IMR-90 (cell line): Measurements from ENCODE around the gene COPB1. TPM values are rescaled to one million over a fixed set of nuclear protein-coding genes. Genes with fewer than 3 reads are reported as not detected.

ENCODE experiments used
- ATAC-seq: fragments of 200-7000 bp; cut with Tn5 transposase; 2 replicates; pipeline ENCODE4 v1.9.1; 2020; ENCODE audit warnings: low read depth, mild to moderate bottlenecking, moderate library complexity
- BruUV-seq: library from RNA; stranded (reverse); fragments of 400-500 nt; replicated peaks from 2 replicates; lab custom pipeline; 2021; lab: Mats Ljungman, UMichigan
- CTCF ChIA-PET: fragments of 300-600 bp; formaldehyde crosslinking; extraction: SDS; loops from one replicate; lab custom pipeline; 2021; ENCODE audit warnings: antibody characterized with exemption; lab: Yijun Ruan, JAX
- POLR2A ChIA-PET: fragments of 300-600 bp; sonication (Branson Sonifier 250); formaldehyde crosslinking; loops from one replicate; lab custom pipeline; 2022; ENCODE audit warnings: antibody characterized with exemption; ENCODE audit not compliant: unreplicated experiment; lab: Charles Lee
- DNase-seq: peaks from one replicate; pipeline ENCODE4 v3.0.0; 2013
- H2AFZ ChIP-seq: replicated peaks from 2 replicates; pipeline ENCODE3; 2013; ENCODE audit warnings: low read length, mild to moderate bottlenecking; ENCODE audit not compliant: poor library complexity
- H2AK5ac ChIP-seq: 2 replicates; pipeline ENCODE4 v1.6.1; 2013; ENCODE audit warnings: low read depth, low read length, inconsistent platforms
- H2AK9ac ChIP-seq: replicated peaks from 2 replicates; pipeline ENCODE3; 2013; ENCODE audit warnings: mild to moderate bottlenecking, low read depth, low read length, moderate library complexity; ENCODE audit not compliant: poor library complexity
- H2BK120ac ChIP-seq: 2 replicates; pipeline ENCODE4 v1.6.1; 2013; ENCODE audit warnings: low read depth, low read length, inconsistent platforms
- H2BK15ac ChIP-seq: 3 replicates; pipeline ENCODE4 v1.6.1; 2013; ENCODE audit warnings: low read depth, low read length, inconsistent platforms
- H2BK20ac ChIP-seq: 2 replicates; pipeline ENCODE4 v1.6.1; 2013; ENCODE audit warnings: low read depth, mild to moderate bottlenecking, inconsistent platforms, low read length, moderate library complexity
- H2BK5ac ChIP-seq: 2 replicates; pipeline ENCODE4 v1.6.1; 2013; ENCODE audit warnings: mild to moderate bottlenecking, low read depth, low read length, inconsistent platforms; ENCODE audit not compliant: poor library complexity, severe bottlenecking
- H3K14ac ChIP-seq: replicated peaks from 2 replicates; pipeline ENCODE4 v1.6.1; 2013; ENCODE audit warnings: low read depth, low read length, inconsistent platforms
- H3K18ac ChIP-seq: 2 replicates; pipeline ENCODE4 v1.6.1; 2013; ENCODE audit warnings: low read depth, low read length, control low read depth
- H3K23ac ChIP-seq: 2 replicates; pipeline ENCODE4 v1.6.1; 2013; ENCODE audit warnings: low read depth, low read length, inconsistent platforms
- H3K27ac ChIP-seq: 2 replicates; pipeline ENCODE4 v1.5.1; 2013; ENCODE audit warnings: mild to moderate bottlenecking, control low read depth, low read length; ENCODE audit not compliant: insufficient read depth
- H3K27me3 ChIP-seq: 2 replicates; pipeline ENCODE4 v1.6.1; 2013; ENCODE audit warnings: low read length; ENCODE audit not compliant: control insufficient read depth, insufficient read depth
- H3K36me3 ChIP-seq: 2 replicates; pipeline ENCODE4 v1.6.1; 2013; ENCODE audit warnings: low read length, mixed read lengths; ENCODE audit not compliant: control insufficient read depth, insufficient read depth
- H3K4ac ChIP-seq: 2 replicates; pipeline ENCODE4 v1.6.1; 2013; ENCODE audit warnings: low read depth, low read length, inconsistent platforms
- H3K4me1 ChIP-seq: 2 replicates; pipeline ENCODE4 v1.6.1; 2013; ENCODE audit warnings: low read length, mixed read lengths; ENCODE audit not compliant: control insufficient read depth, insufficient read depth
- H3K4me2 ChIP-seq: 2 replicates; pipeline ENCODE4 v1.6.1; 2013; ENCODE audit warnings: low read depth, mild to moderate bottlenecking, control low read depth, low read length, moderate library complexity
- H3K4me3 ChIP-seq: 2 replicates; pipeline ENCODE4 v1.5.1; 2013; ENCODE audit warnings: low read depth, mild to moderate bottlenecking, control low read depth, low read length, moderate library complexity; ENCODE audit not compliant: insufficient read depth
- H3K56ac ChIP-seq: 2 replicates; pipeline ENCODE4 v1.6.1; 2013; ENCODE audit warnings: low read length, inconsistent platforms; ENCODE audit not compliant: insufficient read depth; ENCODE audit errors: extremely low read depth
- H3K79me1 ChIP-seq, 2 experiments: 2 replicates each; pipeline ENCODE4 v1.6.1; 2013; ENCODE audit warnings: low read length in 2 of 2, inconsistent platforms in 1 of 2, low read depth in 1 of 2
- H3K9ac ChIP-seq: 2 replicates; pipeline ENCODE4 v1.6.1; 2013; ENCODE audit warnings: low read depth, low read length, control low read depth
- H3K9me1 ChIP-seq: 2 replicates; pipeline ENCODE4 v1.6.1; 2013; ENCODE audit warnings: low read length, inconsistent platforms; ENCODE audit not compliant: insufficient read depth
- H3K9me3 ChIP-seq: 2 replicates; pipeline ENCODE4 v1.6.1; 2013; ENCODE audit warnings: low read length; ENCODE audit not compliant: control insufficient read depth, insufficient read depth
- H4K20me1 ChIP-seq: 2 replicates; pipeline ENCODE4 v1.6.1; 2013; ENCODE audit warnings: low read length, inconsistent platforms; ENCODE audit not compliant: insufficient read depth
- H4K5ac ChIP-seq: 2 replicates; pipeline ENCODE4 v1.6.1; 2013; ENCODE audit warnings: mild to moderate bottlenecking, low read depth, low read length, control low read depth
- H4K8ac ChIP-seq, 2 experiments: 2 replicates each; pipeline ENCODE4 v1.6.1; 2013; ENCODE audit warnings: low read depth in 2 of 2, low read length in 2 of 2, control low read depth in 1 of 2, inconsistent platforms in 1 of 2
- H4K91ac ChIP-seq: 2 replicates; pipeline ENCODE4 v1.6.1; 2013; ENCODE audit warnings: low read depth, low read length, inconsistent platforms; ENCODE audit not compliant: insufficient read depth
- BHLHE40 ChIP-seq: fragments of 150-350 bp; IDR thresholded peaks from 2 replicates; pipeline ENCODE4 v1.6.1; 2016; ENCODE audit warnings: mild to moderate bottlenecking, low read depth, low read length
- CEBPB ChIP-seq: IDR thresholded peaks from 2 replicates; pipeline ENCODE4 v1.6.1; 2012; ENCODE audit warnings: low read depth, low read length, improper control_type of control experiment
- ELK1 ChIP-seq: fragments of 150-350 bp; IDR thresholded peaks from 2 replicates; pipeline ENCODE4 v1.6.1; 2016; ENCODE audit warnings: low read depth, mild to moderate bottlenecking, low read length, moderate library complexity, borderline replicate concordance
- MAFK ChIP-seq: IDR thresholded peaks from 2 replicates; pipeline ENCODE4 v1.6.1; 2012; ENCODE audit warnings: low read depth, low read length, improper control_type of control experiment
- MAZ ChIP-seq: IDR thresholded peaks from 2 replicates; pipeline ENCODE4 v1.6.1; 2012; ENCODE audit warnings: low read depth, mild to moderate bottlenecking, low read length, improper control_type of control experiment, moderate library complexity, borderline replicate concordance
- MXI1 ChIP-seq: IDR thresholded peaks from 2 replicates; pipeline ENCODE4 v1.6.1; 2012; ENCODE audit warnings: low read depth, mild to moderate bottlenecking, low read length, moderate library complexity, borderline replicate concordance
- NFE2L2 ChIP-seq: fragments of 150-350 bp; IDR thresholded peaks from 2 replicates; pipeline ENCODE4 v1.6.1; 2016; ENCODE audit warnings: low read depth, mild to moderate bottlenecking, low read length
- POLR2A ChIP-seq: IDR thresholded peaks from 2 replicates; pipeline ENCODE4 v1.6.1; 2012; ENCODE audit warnings: mild to moderate bottlenecking, low read depth, low read length
- RAD21 ChIP-seq: IDR thresholded peaks from 2 replicates; pipeline ENCODE4 v1.6.1; 2012; ENCODE audit warnings: low read length, improper control_type of control experiment
- RCOR1 ChIP-seq: IDR thresholded peaks from 2 replicates; pipeline ENCODE4 v1.6.1; 2012; ENCODE audit warnings: mild to moderate bottlenecking, low read length, improper control_type of control experiment; ENCODE audit not compliant: insufficient replicate concordance
- RFX5 ChIP-seq: IDR thresholded peaks from 2 replicates; pipeline ENCODE4 v1.8.0; 2012; ENCODE audit warnings: low read depth, mild to moderate bottlenecking, low read length, moderate library complexity
- SMC3 ChIP-seq: fragments of 150-350 bp; IDR thresholded peaks from 2 replicates; pipeline ENCODE4 v1.6.1; 2016; ENCODE audit warnings: low read depth, mild to moderate bottlenecking, antibody characterized with exemption, low read length, moderate library complexity
- dilution Hi-C: fragments of 300-500 bp; cut with HindIII; formaldehyde crosslinking; loops from one replicate; pipeline ENCODE4 v1.14.3; 2018; ENCODE audit warnings: low sequenced_read_pairs; ENCODE audit not compliant: unreplicated experiment
- in situ Hi-C: fragments of 300-500 bp; cut with MboI; formaldehyde crosslinking; loops from 3 replicates; pipeline ENCODE4 v1.14.3; 2019; ENCODE audit warnings: low sequenced_read_pairs, inconsistent platforms, mixed read lengths
- intact Hi-C: fragments of 100-400 bp; cut with micrococcal nuclease; formaldehyde crosslinking; loops from 2 replicates; pipeline ENCODE4 v1.10.0; 2022
- polyA plus RNA-seq, 3 experiments: library from polyadenylated mRNA; depleted of rRNA; stranded (reverse); fragments of >200 nt; gene quantifications; 2 replicates each; pipeline ENCODE4 v1.2.3, GENCODE V29; 2012; ENCODE audit warnings: low replicate concordance in 1 of 3
- total RNA-seq: library from RNA; depleted of rRNA; stranded (reverse); fragments of >200 nt; gene quantifications from 2 replicates; pipeline ENCODE4 v1.2.3, GENCODE V29; 2012
- TF ChIP-seq, protein P1 (sequence below): fragments of 150-350 bp; IDR thresholded peaks from 2 replicates; pipeline ENCODE4 v1.6.1; 2017; ENCODE audit warnings: mild to moderate bottlenecking, antibody characterized with exemption, low read length, low read depth

The COPB1 gene
- total and polyA plus RNA-seq, 2 of the 4 experiments (the other 2 are of a cell fraction): 136 to 341 TPM

GRCh38 chr11:14546672-14547071 lies 47.1 kb upstream of the COPB1 start:
- no peak for TF ChIP-seq RCOR1
- TF ChIP-seq MAZ: no peak
- no peak for TF ChIP-seq MAFK
- no peak for TF ChIP-seq RAD21
- TF ChIP-seq RFX5: no peak
- no peak for TF ChIP-seq BHLHE40
- TF ChIP-seq SMC3: no peak
- no peak for TF ChIP-seq MXI1
- TF ChIP-seq, protein P1, sequence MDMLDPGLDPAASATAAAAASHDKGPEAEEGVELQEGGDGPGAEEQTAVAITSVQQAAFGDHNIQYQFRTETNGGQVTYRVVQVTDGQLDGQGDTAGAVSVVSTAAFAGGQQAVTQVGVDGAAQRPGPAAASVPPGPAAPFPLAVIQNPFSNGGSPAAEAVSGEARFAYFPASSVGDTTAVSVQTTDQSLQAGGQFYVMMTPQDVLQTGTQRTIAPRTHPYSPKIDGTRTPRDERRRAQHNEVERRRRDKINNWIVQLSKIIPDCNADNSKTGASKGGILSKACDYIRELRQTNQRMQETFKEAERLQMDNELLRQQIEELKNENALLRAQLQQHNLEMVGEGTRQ: no peak
- TF ChIP-seq NFE2L2: no peak
- no peak for TF ChIP-seq CEBPB
- no peak for TF ChIP-seq ELK1
- TF ChIP-seq POLR2A: no peak
- CTCF ChIA-PET: interaction anchor here (1.4 kb wide), 1 partner anchor 10 kb away, joined by 3 read pairs; no protein-coding TSS in a partner anchor
- ATAC-seq (no peak), DNase-seq (no peak)
- dilution Hi-C loops (no loop called here), intact Hi-C loops (no loop called here), in situ Hi-C loops (no loop called here)
- Histone ChIP-seq H3K4me3 (no peak overlapping the region), H3K4ac (no peak overlapping the region), H4K20me1 (no peaks in the 10 kb centered on the region), H2BK5ac (no peak overlapping the region), H3K4me2 (no peak overlapping the region), H4K91ac (no peak overlapping the region), H2AFZ (no peak overlapping the region), H3K9me3 (no peaks in the 10 kb centered on the region), H3K79me1 (no peaks in the 10 kb centered on the region), H2BK15ac (no peak overlapping the region), H3K23ac (no peak overlapping the region), H4K8ac (no peak overlapping the region), H3K27me3 (peaks cover 2% of the 10 kb centered on the region; the same call in 1 of the 2 replicates), H2BK20ac (no peak overlapping the region), H3K4me1 (no peaks in the 10 kb centered on the region), H3K18ac (no peak overlapping the region), H4K5ac (no peak overlapping the region), H3K36me3 (no peaks in the 10 kb centered on the region), H3K9ac (no peak overlapping the region), H3K27ac (no peak overlapping the region), H3K56ac (no peak overlapping the region), H2AK5ac (no peak overlapping the region), H3K9me1 (no peaks in the 10 kb centered on the region), H2BK120ac (no peak overlapping the region), H3K14ac (no peak overlapping the region), H2AK9ac (no peak overlapping the region)
- BruUV-seq: no TSS peak
- POLR2A ChIA-PET: no interaction called here
